B cell (primary cell): Measurements from ENCODE around the gene FAM184B.

Source experiments
- CTCF ChIP-seq: fragments of 200-600 bp; IDR thresholded peaks from one replicate; pipeline ENCODE4 v1.8.0; 2022; ENCODE audit warnings: antibody characterized with exemption, mild to moderate bottlenecking
- EZH2 ChIP-seq: IDR thresholded peaks from 2 replicates; pipeline ENCODE4 v1.6.1; 2012; ENCODE audit warnings: borderline replicate concordance, low read depth, mild to moderate bottlenecking, moderate library complexity, low read length; ENCODE audit not compliant: insufficient read depth, poor library complexity, severe bottlenecking

- TF ChIP-seq CTCF (no peak), EZH2 (no peak)
Measured at GRCh38 chr4:17654701-17655100, 126.7 kb downstream of the FAM184B start.
